Stimulated activated CD4-positive, alpha-beta T cell treated with anti-CD3 and anti-CD28 coated beads, Interleukin-1b, Interleukin-23, amount 100 ng/mL, for 1 hour (primary cell): ENCODE data around the gene FGFR3.

ENCODE experiments used
- DNase-seq, 2 donors: peaks; one replicate each; pipeline ENCODE4 v3.0.0-alpha.2; 2020; ENCODE audit warnings: low read depth in 2 of 2

The FGFR3 gene

DNA sequence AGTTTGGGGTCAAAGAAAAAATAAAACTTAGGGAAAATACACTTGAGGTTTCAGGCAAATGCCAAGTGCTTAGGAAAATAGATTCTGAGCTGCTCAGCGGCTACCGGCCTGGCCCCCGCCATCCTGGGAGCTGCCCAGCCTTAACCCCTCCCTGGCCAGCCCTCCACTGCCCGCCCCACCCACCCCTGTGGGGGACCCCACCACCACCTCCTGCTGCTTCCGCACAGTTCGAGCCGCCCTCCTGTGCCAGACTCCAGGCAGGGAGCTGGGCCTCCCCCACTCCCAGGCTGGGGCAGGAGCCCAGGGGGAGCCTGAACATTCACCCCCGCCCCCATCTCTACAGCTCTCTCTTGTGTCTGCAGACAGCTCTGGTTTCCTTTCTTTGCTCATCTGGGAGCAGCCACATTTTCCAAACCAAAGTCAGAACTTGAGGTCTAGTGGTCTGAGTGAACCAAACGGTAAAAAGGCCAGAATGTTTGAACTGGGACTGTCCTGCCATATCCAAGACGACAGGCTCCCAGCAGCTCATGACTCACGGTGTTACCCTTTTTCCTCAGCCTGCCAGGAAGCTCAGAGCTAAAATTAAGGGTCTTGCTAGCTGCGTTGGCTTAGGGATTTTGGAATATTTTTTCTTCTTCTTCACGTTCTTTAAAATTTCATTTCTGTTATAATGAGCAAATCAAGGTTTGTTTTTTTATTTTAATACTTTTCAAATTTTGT is 4.7 kb upstream of the FGFR3 start:
- DNase-seq: no peak

DNA sequence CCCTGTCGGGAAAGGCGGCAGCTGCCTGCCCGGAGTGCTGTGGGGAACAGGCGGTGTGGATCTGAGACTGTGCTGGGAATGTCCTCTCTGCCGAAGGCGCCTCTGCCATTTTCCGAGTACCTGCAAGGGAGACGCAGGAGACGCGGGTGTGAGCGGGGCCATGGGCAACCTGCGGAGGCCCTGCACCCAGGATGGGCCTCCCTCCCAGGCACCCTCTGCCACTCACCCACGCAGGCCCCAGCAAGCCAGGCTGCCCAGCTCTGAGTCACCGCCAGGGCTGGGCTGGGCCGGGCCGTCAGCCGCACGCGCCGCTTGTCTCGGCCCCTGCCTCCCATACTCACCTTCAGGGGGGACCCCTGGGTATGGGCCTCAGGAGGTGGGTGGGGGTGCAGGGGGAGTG is 3.5 kb upstream of the FGFR3 start:
- no peak for DNase-seq

DNA sequence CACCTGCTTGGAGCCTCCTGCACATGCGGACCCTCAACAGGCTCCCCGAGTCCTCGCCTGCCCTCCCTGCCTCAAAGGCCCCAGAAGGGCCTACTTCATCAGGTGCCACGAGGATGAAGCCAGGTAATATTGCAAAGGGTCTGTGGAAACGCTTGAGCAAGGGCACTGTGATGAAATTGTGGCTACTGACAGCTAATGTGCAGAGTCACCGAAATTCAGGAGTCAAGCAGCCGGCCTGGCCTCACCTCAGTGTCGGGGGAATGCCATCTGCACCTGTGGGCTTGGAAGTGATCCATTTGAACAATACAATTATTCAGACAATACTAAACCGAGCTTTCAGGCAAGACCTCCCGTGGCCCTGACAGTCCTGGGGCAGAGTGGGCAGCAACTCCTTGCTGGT is 3.1 kb upstream of the FGFR3 start:
- DNase-seq: no peak

- no peak for DNase-seq
These were observed 798 bp upstream of the FGFR3 start for GRCh38 chr4:1792158-1792831.

DNA sequence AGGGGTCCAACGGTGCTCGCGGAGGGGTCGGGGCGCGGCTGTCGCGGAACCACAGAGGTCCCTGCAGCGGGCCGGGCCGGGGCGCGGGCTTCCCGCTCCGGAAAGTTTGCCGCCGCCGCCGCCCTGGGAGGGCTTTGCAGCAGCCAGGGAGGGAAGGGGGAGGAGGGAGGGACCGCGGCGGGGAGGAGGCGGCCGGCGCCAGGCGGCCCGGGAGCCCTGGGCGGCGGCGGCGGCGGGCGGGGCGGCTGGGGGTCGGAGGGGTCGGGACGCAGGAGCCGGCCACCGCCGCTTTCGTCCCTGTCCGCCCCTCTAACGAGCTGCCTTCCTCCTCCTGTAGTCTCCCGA is 375 bp downstream of the FGFR3 start:
- no peak for DNase-seq

DNA sequence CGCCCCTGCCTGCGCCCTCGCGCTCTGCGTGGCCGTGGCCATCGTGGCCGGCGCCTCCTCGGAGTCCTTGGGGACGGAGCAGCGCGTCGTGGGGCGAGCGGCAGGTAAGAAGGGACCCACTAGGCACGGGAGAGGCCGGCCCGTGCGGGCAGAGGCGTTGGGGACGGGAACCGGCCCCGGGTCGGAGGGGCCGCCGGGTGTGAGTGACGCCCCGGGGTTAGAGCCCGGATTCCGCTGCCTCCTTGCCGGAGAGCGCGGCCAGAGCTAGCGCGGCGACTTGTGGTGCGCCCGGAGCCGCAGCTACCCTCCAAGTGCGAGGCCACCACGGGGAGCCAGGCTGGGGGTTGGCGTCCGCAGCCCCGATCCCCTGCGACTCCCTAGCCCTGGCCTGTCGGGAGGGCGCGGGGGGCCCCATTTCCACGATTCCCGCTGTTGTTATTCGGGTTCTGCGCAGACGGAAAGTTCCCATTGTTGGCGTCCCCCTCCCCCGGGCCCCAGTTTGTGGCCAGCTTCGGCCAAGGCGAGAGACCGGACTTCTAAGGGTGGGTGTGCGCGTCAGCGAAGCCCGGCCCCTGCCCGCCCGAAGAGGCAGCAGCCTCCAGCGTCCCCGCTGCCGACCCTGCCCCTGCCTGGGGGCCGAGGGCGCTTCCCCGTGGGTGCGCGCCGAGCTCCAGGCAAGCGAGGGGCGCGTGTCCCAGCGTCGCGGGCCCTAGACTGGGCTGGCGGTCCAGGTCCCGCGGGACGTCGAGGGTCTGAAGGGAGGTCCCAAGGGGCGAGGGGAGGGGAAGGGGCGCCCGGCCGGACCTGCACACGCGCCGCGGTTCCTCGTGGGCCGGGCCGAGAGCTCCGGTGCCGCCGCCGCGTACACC is 1.1 kb downstream of the FGFR3 start:
- DNase-seq: no peak

DNA sequence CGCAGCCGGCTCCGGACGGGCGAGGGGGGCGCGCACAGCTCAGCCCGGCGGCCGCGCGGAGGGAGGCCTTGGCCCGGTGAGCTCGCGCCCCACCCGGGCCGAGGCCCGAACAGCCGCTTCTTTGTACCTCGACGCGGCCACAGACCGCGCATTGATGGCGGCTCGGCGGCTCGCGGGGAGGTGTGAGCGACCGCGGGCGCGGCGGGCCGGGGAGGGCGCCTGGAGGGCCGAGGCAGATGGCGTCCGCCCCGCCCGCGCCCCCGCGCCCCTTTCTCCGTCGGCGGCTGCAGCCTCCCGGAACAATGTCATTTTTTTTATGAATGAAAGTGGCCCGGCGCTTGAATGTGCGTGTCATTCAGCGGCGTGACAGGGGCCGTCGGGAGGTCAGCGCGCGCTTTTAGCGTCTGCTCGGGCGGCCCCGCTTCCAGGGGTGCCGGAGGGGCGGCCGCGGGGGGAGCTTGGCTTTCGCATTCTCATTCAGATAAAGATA is 1.8 kb downstream of the FGFR3 start:
- DNase-seq: no peak

DNA sequence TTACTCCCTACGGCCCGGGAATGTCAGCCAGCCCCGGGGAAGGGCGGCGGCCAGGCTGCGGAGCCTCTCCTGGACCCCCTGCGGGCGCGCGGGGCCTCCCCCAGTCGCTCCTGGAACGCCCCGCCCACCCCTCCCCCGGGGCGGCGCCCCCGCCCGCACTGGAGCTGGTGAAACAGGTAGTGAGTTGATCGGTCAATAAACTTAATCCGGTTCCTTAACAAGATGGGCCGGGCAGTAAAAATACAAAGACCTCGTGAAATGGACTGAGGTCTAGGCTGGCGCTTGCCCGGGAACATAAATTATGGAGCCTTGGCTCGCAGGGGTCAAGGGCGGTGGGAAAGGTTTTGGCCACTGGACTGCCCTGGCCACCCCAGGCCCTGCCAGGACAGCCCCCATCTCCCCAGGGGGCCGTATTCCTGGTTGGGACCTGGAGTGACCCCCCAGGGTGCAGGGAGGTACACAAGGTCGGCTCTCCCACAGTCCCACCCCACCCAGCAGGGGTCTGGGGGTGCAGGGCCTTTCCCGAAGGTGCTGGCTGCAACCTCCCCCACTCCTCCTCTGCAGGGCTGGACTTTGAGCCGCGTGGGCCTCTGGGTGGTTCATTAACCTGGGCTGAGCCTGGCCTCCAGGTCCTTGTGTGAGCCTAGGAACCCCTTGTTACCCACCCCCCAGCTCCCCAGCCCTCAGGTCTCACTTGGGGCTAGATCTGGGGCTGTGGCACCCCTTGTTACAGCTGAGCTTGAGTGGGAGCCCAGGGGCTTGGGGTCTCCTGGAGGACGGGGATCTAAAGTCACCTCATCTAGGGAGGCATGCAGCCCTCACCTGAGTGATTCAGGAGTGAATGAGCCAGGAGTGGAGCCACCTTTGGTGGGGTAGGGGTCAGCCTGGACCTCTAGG is 2.5 kb downstream of the FGFR3 start:
- DNase-seq: no peak

- DNase-seq: no peak
These were observed 3.6 kb downstream of the FGFR3 start for GRCh38 chr4:1796486-1797204.

- DNase-seq: no peak
These were observed 4.3 kb downstream of the FGFR3 start for GRCh38 chr4:1797298-1797860.

DNA sequence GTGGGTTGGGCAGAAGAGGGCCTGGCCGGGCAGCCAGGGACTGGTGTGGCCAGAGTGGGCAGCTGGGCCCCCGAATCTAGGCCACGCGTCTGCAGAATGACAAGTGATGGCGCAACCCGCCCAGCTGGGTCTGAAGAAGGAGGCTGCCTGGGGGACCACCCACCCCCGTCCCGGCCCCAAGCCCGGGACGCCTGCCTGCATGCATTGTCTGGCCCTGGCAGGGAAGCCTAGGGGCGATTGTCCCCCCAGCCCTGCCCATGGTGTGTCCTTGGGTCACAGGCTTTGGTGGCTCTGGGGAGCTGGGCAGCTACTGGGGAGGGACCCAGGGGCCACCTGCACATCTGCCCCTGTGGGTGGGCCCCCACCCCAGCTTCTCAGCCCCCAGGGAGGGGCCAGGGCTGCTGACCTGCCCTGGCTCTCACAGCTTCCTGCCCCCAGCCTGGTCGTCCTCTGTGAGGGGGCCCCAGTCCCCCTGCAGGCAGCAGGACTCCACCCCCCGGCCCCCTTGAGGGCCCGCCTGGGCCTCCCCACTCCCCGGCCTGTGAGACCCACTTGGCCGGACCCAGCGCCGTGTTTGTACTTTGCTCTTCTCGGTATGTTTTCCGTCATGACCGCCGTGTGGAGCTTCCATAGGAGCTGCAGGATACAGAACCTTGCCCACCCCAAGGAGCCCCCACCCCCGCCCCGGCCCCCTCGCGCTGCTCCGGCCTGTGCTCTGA is 4.9 kb downstream of the FGFR3 start:
- DNase-seq: no peak

GRCh38 chr4:1798580-1799386 is 5.7 kb downstream of the FGFR3 start:
- DNase-seq: no peak

DNA sequence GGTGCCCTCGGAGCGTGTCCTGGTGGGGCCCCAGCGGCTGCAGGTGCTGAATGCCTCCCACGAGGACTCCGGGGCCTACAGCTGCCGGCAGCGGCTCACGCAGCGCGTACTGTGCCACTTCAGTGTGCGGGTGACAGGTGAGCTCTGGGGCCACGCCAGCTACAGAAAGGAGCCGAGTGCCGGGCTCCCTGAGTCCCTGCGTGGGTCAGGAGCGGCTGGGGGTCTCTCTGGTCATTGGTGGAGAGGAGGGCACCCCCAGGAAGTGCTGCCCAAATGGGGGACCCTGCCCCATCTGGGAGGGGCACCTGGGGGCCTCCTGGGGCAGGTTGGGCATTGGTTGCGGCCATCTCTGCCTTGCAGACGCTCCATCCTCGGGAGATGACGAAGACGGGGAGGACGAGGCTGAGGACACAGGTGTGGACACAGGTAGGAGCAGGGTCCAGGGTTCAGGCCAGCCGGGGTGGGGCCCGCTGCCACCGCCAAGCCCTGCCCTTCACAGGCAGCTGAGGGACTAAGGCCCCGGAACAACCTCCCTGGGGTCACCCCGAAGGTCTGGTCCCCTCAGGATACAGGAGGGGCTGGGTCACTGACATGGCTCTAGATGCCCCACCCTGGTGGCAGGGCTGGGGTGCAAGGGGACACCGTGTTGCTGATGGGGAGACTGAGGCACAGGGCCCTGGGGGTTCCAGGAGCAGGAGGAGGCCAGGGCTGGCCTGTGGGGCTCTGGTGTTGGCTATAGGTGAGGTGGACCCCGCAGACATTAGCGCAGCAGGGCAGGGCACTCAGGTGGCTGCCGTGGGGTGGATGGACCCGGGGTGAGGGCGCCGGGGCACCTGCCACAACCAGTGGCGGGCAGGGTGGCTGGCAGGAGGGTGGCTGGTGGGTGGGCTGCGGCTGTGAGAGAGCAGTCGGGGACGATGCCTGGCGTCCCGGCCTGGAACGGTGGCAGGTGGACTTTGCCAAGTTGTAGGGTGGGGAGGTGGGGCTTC is 6.6 kb downstream of the FGFR3 start:
- no peak for DNase-seq

GRCh38 chr4:1800805-1801204 is 7.7 kb downstream of the FGFR3 start:
- no peak for DNase-seq

GRCh38 chr4:1801286-1801958 is 8.3 kb downstream of the FGFR3 start:
- DNase-seq: no peak

DNA sequence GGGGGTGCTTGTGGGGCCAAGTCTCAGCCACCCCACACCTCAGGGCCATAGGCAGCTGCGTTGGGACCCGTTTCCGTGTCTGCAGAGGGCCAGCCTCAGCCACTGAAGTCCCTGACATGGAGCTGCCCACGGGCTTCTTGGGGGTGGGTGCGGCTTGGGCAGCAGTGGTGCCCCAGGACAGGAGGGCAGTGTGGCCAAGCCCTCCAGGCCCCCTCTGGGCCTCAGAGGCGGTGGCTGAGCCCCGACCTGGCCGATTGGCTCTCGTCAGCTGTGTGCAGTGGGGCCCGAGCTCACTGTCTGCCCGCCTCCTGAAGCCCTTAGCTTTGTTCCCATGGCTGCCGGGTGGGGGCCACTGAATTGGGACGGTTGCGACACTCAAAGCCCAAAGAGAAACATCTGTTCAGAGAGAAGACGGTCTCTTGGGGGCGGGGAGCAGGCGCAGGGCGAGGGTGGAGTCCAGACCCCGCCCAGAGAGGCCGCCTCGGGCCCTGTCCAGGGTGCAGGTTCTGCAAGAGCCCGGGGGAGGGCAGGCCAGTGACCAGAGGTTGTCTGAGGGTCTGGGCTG is 9.1 kb downstream of the FGFR3 start:
- DNase-seq: no peak
